Measurements from ENCODE around the gene CFAP46. TPM values are rescaled to one million over a fixed set of nuclear protein-coding genes. Genes with fewer than 3 reads are reported as not detected.

Gene CFAP46
- total and polyA plus RNA-seq, 8 donors, result 1.2 to 5.2 (median 3.5) TPM

DNA sequence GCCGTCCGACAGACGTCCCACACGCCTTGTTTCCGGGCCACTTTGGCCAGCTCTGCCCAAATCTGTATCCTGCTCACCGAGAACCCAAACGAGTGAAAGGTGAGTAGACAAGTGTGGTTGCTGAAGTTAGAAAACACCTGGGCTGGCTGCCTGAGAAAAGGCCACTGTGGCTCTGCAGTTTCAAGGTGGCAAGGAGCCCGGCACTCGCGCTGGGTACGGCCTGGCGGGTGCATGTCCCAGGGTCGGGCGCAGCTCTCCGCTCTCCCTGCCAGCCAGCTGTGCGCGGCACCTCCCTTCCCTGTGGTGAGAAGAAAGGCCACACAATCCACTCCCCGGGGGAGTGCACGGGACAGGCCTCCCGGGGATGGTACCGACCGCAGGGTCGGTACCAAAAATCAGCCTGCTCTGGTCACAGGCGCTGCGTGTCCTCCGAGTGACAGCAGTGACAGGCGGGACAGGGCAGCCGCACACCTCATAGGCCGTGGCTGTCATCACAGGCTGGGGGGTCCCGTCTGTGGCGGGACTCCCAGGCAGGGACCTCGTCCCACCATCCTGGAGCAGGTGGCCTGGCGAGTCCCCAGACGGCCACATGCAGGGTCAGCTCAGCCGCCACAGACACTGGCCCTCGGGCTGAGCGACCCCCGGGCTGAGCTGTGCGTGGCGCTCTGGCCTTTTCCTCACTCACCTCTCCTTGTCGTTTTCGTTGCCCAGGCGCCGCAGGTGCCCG, 22.8 kb downstream of the CFAP46 start:
- Histone ChIP-seq H3K9me3 (no peaks in the 10 kb centered on the region), H3K4me3 (no peak overlapping the region), H3K27me3 (peaks cover 0 to 65% of the 10 kb centered on the region in 2 donors), H3K4me1 (no peaks in the 10 kb centered on the region), H3K36me3 (no peaks in the 10 kb centered on the region), H3K27ac (no peak overlapping the region)
- DNase-seq (peak in 1 of 4 donors; percentile 75), ATAC-seq (no peak)
- TF ChIP-seq, protein P1, sequence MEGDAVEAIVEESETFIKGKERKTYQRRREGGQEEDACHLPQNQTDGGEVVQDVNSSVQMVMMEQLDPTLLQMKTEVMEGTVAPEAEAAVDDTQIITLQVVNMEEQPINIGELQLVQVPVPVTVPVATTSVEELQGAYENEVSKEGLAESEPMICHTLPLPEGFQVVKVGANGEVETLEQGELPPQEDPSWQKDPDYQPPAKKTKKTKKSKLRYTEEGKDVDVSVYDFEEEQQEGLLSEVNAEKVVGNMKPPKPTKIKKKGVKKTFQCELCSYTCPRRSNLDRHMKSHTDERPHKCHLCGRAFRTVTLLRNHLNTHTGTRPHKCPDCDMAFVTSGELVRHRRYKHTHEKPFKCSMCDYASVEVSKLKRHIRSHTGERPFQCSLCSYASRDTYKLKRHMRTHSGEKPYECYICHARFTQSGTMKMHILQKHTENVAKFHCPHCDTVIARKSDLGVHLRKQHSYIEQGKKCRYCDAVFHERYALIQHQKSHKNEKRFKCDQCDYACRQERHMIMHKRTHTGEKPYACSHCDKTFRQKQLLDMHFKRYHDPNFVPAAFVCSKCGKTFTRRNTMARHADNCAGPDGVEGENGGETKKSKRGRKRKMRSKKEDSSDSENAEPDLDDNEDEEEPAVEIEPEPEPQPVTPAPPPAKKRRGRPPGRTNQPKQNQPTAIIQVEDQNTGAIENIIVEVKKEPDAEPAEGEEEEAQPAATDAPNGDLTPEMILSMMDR (IDR thresholded peaks at IDR 0.05), result no peak
- intact Hi-C loops (cut with DNase I), result no loop called here

- DNase-seq, result peak in 1 of 4 donors; percentile 76
- peaks cover 0 to 65% of the 10 kb centered on the region in 2 donors for H3K27me3 ChIP-seq
Observed at GRCh38 chr10:132918617-132919373, 23.6 kb downstream of the CFAP46 start.

GRCh38 chr10:132918264-132918616, 24.1 kb downstream of the CFAP46 start:
- TF ChIP-seq, protein P1 (IDR thresholded peaks at IDR 0.05), result no peak
- no peaks in the 10 kb centered on the region for H3K4me1 ChIP-seq

More at GRCh38 chr10:132918617-132919373, 23.6 kb downstream of the CFAP46 start:
- intact Hi-C loops (cut with DNase I), result no loop called here
- H3K4me1 ChIP-seq, result no peaks in the 10 kb centered on the region
- TF ChIP-seq, protein P1 (IDR thresholded peaks at IDR 0.05), result no peak
- H3K9me3 ChIP-seq, result no peaks in the 10 kb centered on the region
- H3K27ac ChIP-seq, result no peak overlapping the region
- H3K4me3 ChIP-seq, result no peak overlapping the region
- no peaks in the 10 kb centered on the region for H3K36me3 ChIP-seq
- no peak for ATAC-seq

DNA sequence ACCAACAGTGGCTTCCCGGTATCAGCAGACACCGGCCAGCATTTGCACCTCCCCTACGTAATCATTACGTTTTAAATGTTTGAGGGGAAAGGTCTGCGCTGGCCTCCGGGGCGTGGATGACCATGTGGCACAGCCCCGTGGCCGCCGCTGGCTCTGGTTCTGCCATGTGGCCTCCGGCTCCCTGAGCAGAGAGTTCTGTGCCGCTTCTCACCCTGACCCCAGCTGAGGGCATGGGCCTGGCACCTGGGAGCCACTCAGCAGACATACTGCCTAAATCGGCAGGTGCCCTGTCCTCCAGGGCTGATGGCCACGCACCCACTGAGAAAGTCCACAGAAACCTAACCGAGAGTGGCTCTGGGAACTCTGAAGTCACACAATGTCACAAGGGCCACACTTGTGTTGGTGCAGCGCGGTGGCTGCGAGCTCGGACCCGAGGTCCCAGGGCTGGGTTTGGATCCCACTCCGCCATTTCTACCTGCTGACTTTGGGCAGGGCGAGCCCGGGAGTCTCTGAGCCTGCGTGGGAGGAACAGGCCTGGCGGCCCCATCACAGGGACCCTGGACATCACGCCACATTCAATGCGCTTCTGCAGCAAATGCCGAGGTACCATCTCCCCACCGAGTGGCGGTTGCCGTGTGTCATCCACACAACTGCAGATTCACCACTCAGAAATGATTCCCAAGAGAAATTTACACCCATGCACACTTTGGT, 25.3 kb downstream of the CFAP46 start:
- DNase-seq (peak in 1 of 4 donors; percentile 83), ATAC-seq (no peak)
- H3K4me1 ChIP-seq, result no peaks in the 10 kb centered on the region
- H3K9me3 ChIP-seq, result no peaks in the 10 kb centered on the region
- no peaks in the 10 kb centered on the region for H3K36me3 ChIP-seq
- H3K27me3 ChIP-seq, result peaks cover 0 to 69% of the 10 kb centered on the region in 2 donors
- intact Hi-C loops (cut with DNase I), result no loop called here
- no peak overlapping the region for H3K4me3 ChIP-seq
- H3K27ac ChIP-seq, result no peak overlapping the region
- TF ChIP-seq, protein P1 (IDR thresholded peaks at IDR 0.05), result no peak

More at GRCh38 chr10:132918264-132918616, 24.1 kb downstream of the CFAP46 start:
- no peak overlapping the region for H3K27ac ChIP-seq
- H3K4me3 ChIP-seq, result no peak overlapping the region
- H3K27me3 ChIP-seq, result peaks cover 0 to 71% of the 10 kb centered on the region in 2 donors
- no peak for ATAC-seq
- H3K36me3 ChIP-seq, result no peaks in the 10 kb centered on the region
- no peaks in the 10 kb centered on the region for H3K9me3 ChIP-seq
- intact Hi-C loops (cut with DNase I), result no loop called here
- DNase-seq, result peak in 1 of 4 donors; percentile 53

Measured in left lung (tissue), 10 donors.